GM19099 (cell line): ENCODE data around the gene RERE.

ENCODE experiments used
- POLR2A ChIP-seq: IDR thresholded peaks from 3 replicates; pipeline ENCODE4 v1.6.1; 2011; ENCODE audit warnings: low read depth; ENCODE audit not compliant: insufficient read length; ENCODE audit errors: extremely low read depth

RERE gene

GRCh38 chr1:8817412-8818324 is at the start of gene RERE:
TSS of gene RERE (minus strand) at chr1:8817640.
- peak; percentile 95 for TF ChIP-seq POLR2A

GRCh38 chr1:8866792-8867415 is 49.5 kb upstream of the RERE start:
- TF ChIP-seq POLR2A: peak; percentile 20

- TF ChIP-seq POLR2A: no peak
Observed at GRCh38 chr1:8866173-8866791, 48.8 kb upstream of the RERE start.

- no peak for TF ChIP-seq POLR2A
Observed at GRCh38 chr1:8864713-8865344, 47.4 kb upstream of the RERE start.

- TF ChIP-seq POLR2A: no peak
Observed at GRCh38 chr1:8863794-8864233, 46.4 kb upstream of the RERE start.

GRCh38 chr1:8863138-8863537 is 45.7 kb upstream of the RERE start:
- no peak for TF ChIP-seq POLR2A

- TF ChIP-seq POLR2A: no peak
Observed at GRCh38 chr1:8862528-8862927, 45.1 kb upstream of the RERE start.

- no peak for TF ChIP-seq POLR2A
Observed at GRCh38 chr1:8860738-8861516, 43.5 kb upstream of the RERE start.

GRCh38 chr1:8858888-8859706 is 41.7 kb upstream of the RERE start:
- TF ChIP-seq POLR2A: no peak

GRCh38 chr1:8858112-8858668 is 40.8 kb upstream of the RERE start:
- TF ChIP-seq POLR2A: no peak

- TF ChIP-seq POLR2A: peak; percentile 9
Observed at GRCh38 chr1:8856689-8857412, 39.4 kb upstream of the RERE start.

GRCh38 chr1:8854240-8854639 is 36.8 kb upstream of the RERE start:
- TF ChIP-seq POLR2A: no peak

GRCh38 chr1:8851060-8851459 is 33.6 kb upstream of the RERE start:
- TF ChIP-seq POLR2A: no peak
